ENCODE results near the gene ACYP2.
A peak's percentile ranks its signal among the peaks of the same experiment; 100 is the strongest.
"Not testable (repeated sequence)": the region's sequence is repeated elsewhere in the genome, so short reads cannot be mapped to it uniquely, and the experiment has no call there.

The ACYP2 gene

GRCh38 chr2:54109848-54110247 is 5.6 kb upstream of the ACYP2 start:
- Mint-ChIP-seq H3K27ac (no peak overlapping the region), H3K4me3 (no peak overlapping the region), H3K4me1 (peaks cover 26% of the 10 kb centered on the region), H3K36me3 (ENCODE audit: low read depth) (peaks cover 4% of the 10 kb centered on the region), H3K9me3 (no peaks in the 10 kb centered on the region), H3K27me3 (ENCODE audit: low read depth, poor library complexity) (peaks cover 9% of the 10 kb centered on the region)
- TF ChIP-seq CTCF (IDR thresholded peaks at IDR 0.05): no peak
- no peak for DNase-seq

GRCh38 chr2:54114479-54114878 is 936 bp upstream of the ACYP2 start:
- peaks cover 13% of the 10 kb centered on the region for H3K9me3 Mint-ChIP-seq
- peak overlapping the region; percentile 100 for H3K27ac Mint-ChIP-seq
- H3K4me1 Mint-ChIP-seq: peaks cover 14% of the 10 kb centered on the region
- peak overlapping the region; percentile 90 for H3K4me3 Mint-ChIP-seq
- peaks cover 12% of the 10 kb centered on the region for H3K36me3 Mint-ChIP-seq (ENCODE audit: low read depth)
- not testable (repeated sequence) for DNase-seq
- peaks cover 10% of the 10 kb centered on the region for H3K27me3 Mint-ChIP-seq (ENCODE audit: low read depth, poor library complexity)

- Mint-ChIP-seq H3K27me3 (ENCODE audit: low read depth, poor library complexity) (peaks cover 9% of the 10 kb centered on the region), H3K4me3 (peak overlapping the region; percentile 90), H3K27ac (peak overlapping the region; percentile 100), H3K36me3 (ENCODE audit: low read depth) (peaks cover 12% of the 10 kb centered on the region), H3K9me3 (peaks cover 13% of the 10 kb centered on the region), H3K4me1 (peaks cover 14% of the 10 kb centered on the region)
- no peak for TF ChIP-seq CTCF (IDR thresholded peaks at IDR 0.05)
- DNase-seq: no peak
Measured at GRCh38 chr2:54114936-54115283, 505 bp upstream of the ACYP2 start.

GRCh38 chr2:54116598-54116997 is 1.2 kb downstream of the ACYP2 start:
- H3K9me3 Mint-ChIP-seq: peaks cover 17% of the 10 kb centered on the region
- not testable (repeated sequence) for DNase-seq; H3K27me3 Mint-ChIP-seq (ENCODE audit: low read depth, poor library complexity)
- H3K4me1 Mint-ChIP-seq: peaks cover 19% of the 10 kb centered on the region
- H3K4me3 Mint-ChIP-seq: peak overlapping the region; percentile 58
- peaks cover 12% of the 10 kb centered on the region for H3K36me3 Mint-ChIP-seq (ENCODE audit: low read depth)
- H3K27ac Mint-ChIP-seq: peak overlapping the region; percentile 12

- TF ChIP-seq CTCF (IDR thresholded peaks at IDR 0.05): no peak
- H3K27ac Mint-ChIP-seq: no peak overlapping the region
- peaks cover 27% of the 10 kb centered on the region for H3K4me1 Mint-ChIP-seq
- no peak for DNase-seq
- peaks cover 6% of the 10 kb centered on the region for H3K27me3 Mint-ChIP-seq (ENCODE audit: low read depth, poor library complexity)
- H3K4me3 Mint-ChIP-seq: no peak overlapping the region
- peaks cover 13% of the 10 kb centered on the region for H3K9me3 Mint-ChIP-seq
- peaks cover 8% of the 10 kb centered on the region for H3K36me3 Mint-ChIP-seq (ENCODE audit: low read depth)
Measured at GRCh38 chr2:54120950-54121349, 5.5 kb downstream of the ACYP2 start.

GRCh38 chr2:54122171-54122935 is 6.9 kb downstream of the ACYP2 start:
- Mint-ChIP-seq H3K27ac (peak overlapping the region; percentile 75), H3K9me3 (peaks cover 4% of the 10 kb centered on the region), H3K36me3 (ENCODE audit: low read depth) (no peaks in the 10 kb centered on the region), H3K27me3 (ENCODE audit: low read depth, poor library complexity) (peaks cover 2% of the 10 kb centered on the region), H3K4me3 (no peak overlapping the region), H3K4me1 (peaks cover 27% of the 10 kb centered on the region)
- no peak for DNase-seq
- no peak for TF ChIP-seq CTCF (IDR thresholded peaks at IDR 0.05)

- no peak for DNase-seq
- Mint-ChIP-seq H3K27ac (peak overlapping the region; percentile 75), H3K9me3 (peaks cover 4% of the 10 kb centered on the region), H3K27me3 (ENCODE audit: low read depth, poor library complexity) (peaks cover 2% of the 10 kb centered on the region), H3K4me3 (no peak overlapping the region), H3K36me3 (ENCODE audit: low read depth) (no peaks in the 10 kb centered on the region), H3K4me1 (peaks cover 27% of the 10 kb centered on the region)
- TF ChIP-seq CTCF (IDR thresholded peaks at IDR 0.05): no peak
Measured at GRCh38 chr2:54122939-54123338, 7.5 kb downstream of the ACYP2 start.

- peaks cover 16% of the 10 kb centered on the region for H3K4me1 Mint-ChIP-seq
- H3K4me3 Mint-ChIP-seq; H3K27me3 Mint-ChIP-seq (ENCODE audit: low read depth, poor library complexity); H3K27ac Mint-ChIP-seq; DNase-seq; H3K36me3 Mint-ChIP-seq (ENCODE audit: low read depth); H3K9me3 Mint-ChIP-seq: not testable (repeated sequence)
Measured at GRCh38 chr2:54127174-54127573, 11.8 kb downstream of the ACYP2 start.
